ENCODE data around the gene GJD4. TPM values are rescaled to one million over a fixed set of nuclear protein-coding genes. Genes with fewer than 3 reads are reported as not detected.

GJD4 gene
- total RNA-seq, 1 donor from 2014 or later = not detected

GRCh38 chr10:35635576-35635975 is 30.4 kb downstream of the GJD4 start:
- Histone ChIP-seq H3K36me3 (no peaks in the 10 kb centered on the region), H3K27me3 (ENCODE audit: low read depth) (peaks cover 15% of the 10 kb centered on the region), H3K4me3 (no peak overlapping the region), H3K9me3 (no peaks in the 10 kb centered on the region), H3K4me1 (peaks cover 42% of the 10 kb centered on the region), H3K27ac (no peak overlapping the region)
- intact Hi-C loops (cut with DNase I) = no loop called here
- DNase-seq = no peak
- peak; percentile 70 to 79 for ATAC-seq
- TF ChIP-seq CTCF (IDR thresholded peaks at IDR 0.05) = peak; percentile 91

- ATAC-seq (no peak), DNase-seq (no peak)
- intact Hi-C loops (cut with DNase I) = no loop called here
- peaks cover 15% of the 10 kb centered on the region for H3K27me3 ChIP-seq (ENCODE audit: low read depth)
- peaks cover 45% of the 10 kb centered on the region for H3K4me1 ChIP-seq
- peak overlapping the region; percentile 14 for H3K4me3 ChIP-seq
- TF ChIP-seq CTCF (IDR thresholded peaks at IDR 0.05) = no peak
- H3K36me3 ChIP-seq = no peaks in the 10 kb centered on the region
- no peaks in the 10 kb centered on the region for H3K9me3 ChIP-seq
- no peak overlapping the region for H3K27ac ChIP-seq
Measured at GRCh38 chr10:35636956-35637355, 31.8 kb downstream of the GJD4 start.

GRCh38 chr10:35637462-35637861 is 32.3 kb downstream of the GJD4 start:
- intact Hi-C loops (cut with DNase I) = no loop called here
- H3K27ac ChIP-seq = no peak overlapping the region
- H3K36me3 ChIP-seq = no peaks in the 10 kb centered on the region
- DNase-seq (no peak), ATAC-seq (no peak)
- no peaks in the 10 kb centered on the region for H3K9me3 ChIP-seq
- TF ChIP-seq CTCF (IDR thresholded peaks at IDR 0.05) = no peak
- peaks cover 15% of the 10 kb centered on the region for H3K27me3 ChIP-seq (ENCODE audit: low read depth)
- H3K4me3 ChIP-seq = peak overlapping the region; percentile 14
- peaks cover 46% of the 10 kb centered on the region for H3K4me1 ChIP-seq

GRCh38 chr10:35638101-35638500 is 33.0 kb downstream of the GJD4 start:
- no peak for ATAC-seq
- Histone ChIP-seq H3K27me3 (ENCODE audit: low read depth) (peaks cover 15% of the 10 kb centered on the region), H3K9me3 (no peaks in the 10 kb centered on the region), H3K4me3 (no peak overlapping the region), H3K4me1 (peaks cover 52% of the 10 kb centered on the region), H3K27ac (no peak overlapping the region), H3K36me3 (no peaks in the 10 kb centered on the region)
- TF ChIP-seq CTCF (IDR thresholded peaks at IDR 0.05) = no peak
- intact Hi-C loops (cut with DNase I) = no loop called here
- DNase-seq = no peak

- intact Hi-C loops (cut with DNase I) = no loop called here
Measured at GRCh38 chr10:35639021-35639727, 34.0 kb downstream of the GJD4 start.

More at GRCh38 chr10:35639021-35639727, 34.0 kb downstream of the GJD4 start:
- ATAC-seq (no peak), DNase-seq (no peak)
- no peaks in the 10 kb centered on the region for H3K36me3 ChIP-seq
- H3K4me1 ChIP-seq = peaks cover 47% of the 10 kb centered on the region
- H3K27ac ChIP-seq = no peak overlapping the region
- no peak for TF ChIP-seq CTCF (IDR thresholded peaks at IDR 0.05)
- H3K27me3 ChIP-seq (ENCODE audit: low read depth) = peaks cover 15% of the 10 kb centered on the region
- H3K4me3 ChIP-seq = peak overlapping the region; percentile 59
- no peaks in the 10 kb centered on the region for H3K9me3 ChIP-seq

All from lower lobe of right lung (tissue), 2 donors.